GM11168 (cell line): ENCODE results near the gene LMTK2.

ENCODE experiments used
- in situ Hi-C: fragments of 300-500 bp; cut with MboI; formaldehyde crosslinking; loops from one replicate; pipeline ENCODE4 v1.12.0; 2022; ENCODE audit warnings: low sequenced_read_pairs; ENCODE audit not compliant: unreplicated experiment

The LMTK2 gene

DNA sequence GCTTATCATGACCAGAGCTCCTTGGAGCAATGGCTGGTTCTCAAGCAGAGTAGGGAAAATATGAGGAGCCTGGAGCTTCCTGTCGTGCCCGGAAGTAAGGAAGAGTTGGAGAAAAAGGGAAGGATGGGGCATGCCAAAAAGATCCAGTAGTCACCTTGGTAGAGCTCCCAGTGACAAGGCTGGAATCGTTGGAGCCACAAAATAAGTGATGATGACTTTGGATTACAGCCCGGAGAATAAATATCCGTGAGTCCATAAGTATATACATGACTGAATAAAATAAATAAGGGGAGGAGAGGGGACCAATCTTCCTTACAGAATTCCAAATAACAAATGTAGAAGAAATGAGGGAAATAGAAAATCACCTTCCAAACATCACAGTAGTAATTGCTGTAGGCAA, 29.3 kb downstream of the LMTK2 start:
- in situ Hi-C loops = no loop called here

GRCh38 chr7:98136423-98136822, 29.8 kb downstream of the LMTK2 start:
- in situ Hi-C loops = no loop called here

DNA sequence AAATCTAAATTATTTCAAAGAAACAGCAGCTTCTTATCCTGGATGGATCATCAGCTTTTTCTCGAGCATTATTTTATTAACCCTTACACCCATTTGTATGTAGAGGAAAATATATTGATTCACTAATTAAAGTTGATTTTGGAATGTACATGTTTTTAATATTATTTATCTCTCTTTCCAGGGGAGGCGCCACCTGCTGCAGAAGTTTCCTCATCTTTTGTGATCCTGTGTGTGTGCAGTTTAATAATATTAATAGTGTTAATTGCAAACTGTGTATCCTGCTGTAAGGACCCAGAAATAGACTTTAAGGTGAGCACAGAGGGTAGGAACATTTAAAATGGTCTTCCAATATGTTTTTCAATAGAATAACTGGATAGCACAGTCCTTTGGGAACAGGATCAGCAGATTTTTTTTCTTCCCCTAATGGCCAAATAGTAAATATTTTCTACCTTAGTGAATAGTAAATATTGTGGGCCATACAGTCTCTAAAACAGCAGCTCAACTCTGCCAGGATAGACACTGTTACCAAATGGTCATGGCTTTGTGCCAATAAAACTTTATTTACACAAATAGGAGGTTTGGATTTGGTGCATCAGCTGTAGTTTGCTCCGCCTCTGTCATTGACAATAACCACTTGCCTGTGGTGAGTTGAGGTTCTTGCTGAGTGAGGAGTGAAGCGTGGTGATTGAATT, 30.6 kb downstream of the LMTK2 start:
- in situ Hi-C loops = no loop called here

DNA sequence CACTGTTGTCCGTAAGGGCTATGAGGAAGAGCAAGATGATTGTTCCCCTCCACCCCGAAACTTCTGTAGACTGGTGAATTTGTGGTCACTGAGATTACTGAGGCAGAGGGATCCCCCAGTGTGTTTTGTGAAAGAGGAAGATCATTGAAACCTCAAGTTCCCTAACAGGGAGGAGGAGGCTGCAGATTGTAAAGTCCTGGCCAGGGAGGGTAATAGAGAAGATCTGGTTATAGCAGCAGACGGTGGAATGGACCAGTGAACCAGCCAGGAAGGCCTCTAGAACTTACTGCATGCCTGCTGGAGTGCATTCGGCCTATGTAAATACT, 31.1 kb downstream of the LMTK2 start:
- in situ Hi-C loops = no loop called here

DNA sequence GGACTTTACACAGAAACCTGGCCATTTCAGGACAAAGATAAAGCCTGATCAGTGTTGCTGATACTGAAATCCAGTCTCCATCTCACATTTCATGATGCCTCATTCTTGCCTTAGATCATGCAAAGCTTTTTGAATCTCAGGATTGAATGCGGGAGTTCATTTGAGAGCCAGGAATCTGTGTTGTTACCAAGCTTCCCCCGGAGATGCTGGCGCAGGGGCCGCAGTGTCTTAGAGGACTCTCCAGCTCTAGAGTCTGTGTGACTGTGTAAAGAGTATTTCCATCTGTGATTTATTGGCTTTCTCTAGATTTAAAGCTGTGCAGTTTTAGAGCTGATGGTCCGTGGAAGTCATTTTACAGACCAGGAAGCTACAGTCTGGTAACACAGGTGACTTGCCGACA, 32.0 kb downstream of the LMTK2 start:
- in situ Hi-C loops = no loop called here

- in situ Hi-C loops = no loop called here
These were observed 36.0 kb downstream of the LMTK2 start for GRCh38 chr7:98142658-98143057.

DNA sequence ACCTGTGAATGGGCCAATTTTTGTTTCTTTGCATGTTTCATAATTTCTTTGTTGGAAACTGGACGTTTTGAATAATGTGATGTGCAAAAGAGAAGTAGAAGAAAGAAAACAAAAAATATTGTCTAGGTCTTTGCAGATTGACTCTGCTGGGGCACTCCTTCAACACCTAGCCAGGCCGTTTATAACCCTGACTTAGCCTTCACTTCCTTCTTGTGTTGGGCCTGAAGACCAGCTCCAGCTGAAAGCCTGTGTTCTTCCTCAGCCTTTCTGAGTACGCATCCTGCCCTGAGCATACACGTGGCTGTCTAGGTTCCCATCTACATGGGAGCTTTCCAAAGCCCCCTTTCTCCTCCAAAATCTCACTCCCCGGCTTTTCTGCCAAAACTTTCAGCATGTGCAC, 41.9 kb downstream of the LMTK2 start:
- in situ Hi-C loops = no loop called here

GRCh38 chr7:98149116-98149692, 42.5 kb downstream of the LMTK2 start:
- in situ Hi-C loops = no loop called here

DNA sequence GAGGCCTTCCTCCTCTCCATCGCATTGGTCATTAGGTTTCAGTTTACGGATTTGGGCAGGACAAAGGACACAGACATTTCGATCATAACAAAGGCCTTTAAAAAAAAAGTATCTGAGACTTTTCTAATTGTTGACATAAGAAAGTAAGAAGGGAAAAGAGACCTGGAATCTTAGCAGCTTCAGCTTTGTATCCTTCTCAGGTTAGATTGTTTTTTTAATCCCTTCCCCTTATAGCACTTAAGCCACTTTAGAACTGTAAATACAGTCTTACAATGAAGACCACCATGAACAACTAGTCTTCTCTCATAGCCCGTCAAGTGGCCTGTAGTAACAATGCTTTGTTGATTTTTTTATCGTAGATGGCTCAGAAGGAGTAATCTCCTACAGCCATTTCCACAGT, 45.2 kb downstream of the LMTK2 start:
- in situ Hi-C loops = loop anchor here (10.0 kb wide), 1 partner anchor 127 kb away; no protein-coding TSS in a partner anchor

DNA sequence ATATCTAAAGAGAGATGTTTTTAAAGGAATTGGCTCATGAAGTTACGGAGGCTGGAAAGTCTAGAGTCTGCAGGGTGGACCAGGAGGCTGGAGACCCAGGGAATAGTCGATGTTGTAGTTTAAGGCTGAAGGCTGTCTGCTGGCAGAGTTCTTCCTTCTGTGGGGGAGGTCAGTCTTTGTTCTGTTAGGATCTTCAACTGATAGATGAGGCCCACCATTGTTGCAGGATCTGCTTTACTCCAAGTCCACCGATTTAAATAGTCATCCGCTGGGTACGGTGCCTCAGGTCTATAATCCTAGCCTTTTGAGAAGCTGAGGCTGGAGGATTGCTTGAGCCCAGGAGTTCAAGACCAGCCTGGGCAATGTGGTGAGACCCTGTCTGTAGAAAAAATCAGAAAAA, 50.0 kb downstream of the LMTK2 start:
- in situ Hi-C loops = loop anchor here (10.0 kb wide), 1 partner anchor 132 kb away; no protein-coding TSS in a partner anchor

DNA sequence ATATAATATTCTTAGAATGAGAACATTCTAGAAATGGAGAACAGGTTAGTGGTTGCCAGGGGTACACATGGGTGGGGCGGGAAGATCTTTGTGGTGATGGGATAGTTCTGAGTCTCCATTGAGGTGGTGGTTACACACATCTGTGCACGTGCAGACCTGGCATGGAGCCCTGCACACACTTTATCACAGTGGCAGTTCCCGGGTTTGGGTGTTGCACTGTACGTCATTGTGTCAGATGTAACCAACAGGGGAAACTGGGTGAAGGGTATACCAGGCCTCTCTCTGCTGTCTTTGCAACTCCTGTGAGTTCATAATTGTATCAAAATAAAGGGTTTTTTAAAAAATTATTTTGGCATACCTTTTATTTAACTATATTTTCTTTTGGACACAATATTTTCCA, 51.1 kb downstream of the LMTK2 start:
- in situ Hi-C loops = loop anchor here (10.0 kb wide), 1 partner anchor 133 kb away; no protein-coding TSS in a partner anchor

- in situ Hi-C loops = loop anchor here (5.0 kb wide), 1 partner anchor 50 kb away; no protein-coding TSS in a partner anchor
These were observed 56.1 kb downstream of the LMTK2 start for GRCh38 chr7:98162758-98163157.

DNA sequence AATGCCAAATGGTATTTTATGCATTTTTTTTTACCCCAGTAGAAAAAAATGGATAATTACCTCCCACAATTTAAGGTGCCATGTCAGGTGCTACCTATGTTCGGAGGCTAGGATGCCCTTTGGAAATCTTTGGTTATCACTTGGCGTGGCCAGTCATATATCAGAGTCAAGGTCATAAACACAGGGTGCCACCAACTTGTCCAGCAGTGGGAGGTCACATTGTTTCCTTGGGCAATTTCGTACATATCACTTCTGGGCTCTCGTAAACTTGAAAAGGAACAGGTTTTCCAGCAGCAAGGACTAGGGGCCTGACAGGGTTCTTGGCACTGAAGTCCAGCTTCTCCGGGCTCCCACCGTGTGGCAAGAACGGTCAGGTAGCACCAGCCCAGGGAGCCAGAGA, 56.6 kb downstream of the LMTK2 start:
- in situ Hi-C loops = loop anchor here (5.0 kb wide), 1 partner anchor 51 kb away; no protein-coding TSS in a partner anchor

GRCh38 chr7:98163704-98164494, 57.2 kb downstream of the LMTK2 start:
- in situ Hi-C loops = loop anchor here (5.0 kb wide), 1 partner anchor 52 kb away; no protein-coding TSS in a partner anchor

- in situ Hi-C loops = no loop called here
These were observed 59.4 kb downstream of the LMTK2 start for GRCh38 chr7:98165827-98166667.

DNA sequence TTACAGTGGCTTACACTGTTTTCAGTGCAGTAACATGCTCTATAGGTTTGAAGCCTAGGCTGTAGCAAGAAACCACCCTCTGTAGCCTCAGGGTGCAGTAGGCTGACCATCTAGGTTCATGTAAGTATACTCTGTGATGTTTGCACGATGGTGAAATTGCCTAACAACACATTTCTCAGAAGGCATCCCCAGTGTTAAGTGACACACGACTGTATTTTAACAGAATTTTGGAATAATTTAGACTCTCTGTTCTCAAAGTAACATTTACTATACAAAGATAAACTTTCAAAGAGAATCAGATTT, 60.0 kb downstream of the LMTK2 start:
- in situ Hi-C loops = no loop called here

DNA sequence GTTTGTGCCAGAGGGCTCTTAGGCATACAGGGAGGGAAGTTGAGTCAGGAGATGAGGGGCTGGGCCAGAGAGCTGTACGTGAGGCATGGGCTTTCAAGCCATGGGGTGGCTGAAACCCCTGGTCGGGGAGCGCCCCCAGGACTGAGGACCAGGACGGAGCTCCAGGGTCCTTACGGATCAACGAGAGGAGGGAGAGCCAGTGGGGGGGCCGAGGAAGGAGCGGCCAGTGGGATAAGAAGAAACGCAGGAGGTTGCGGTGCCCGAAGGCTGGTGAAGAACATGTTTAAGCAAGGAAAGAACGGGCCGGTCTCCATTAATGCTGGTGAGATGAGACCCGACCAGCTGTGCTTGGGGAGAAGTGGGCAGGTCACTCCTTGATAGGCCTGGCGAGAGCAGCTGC, 61.0 kb downstream of the LMTK2 start:
- in situ Hi-C loops = no loop called here

DNA sequence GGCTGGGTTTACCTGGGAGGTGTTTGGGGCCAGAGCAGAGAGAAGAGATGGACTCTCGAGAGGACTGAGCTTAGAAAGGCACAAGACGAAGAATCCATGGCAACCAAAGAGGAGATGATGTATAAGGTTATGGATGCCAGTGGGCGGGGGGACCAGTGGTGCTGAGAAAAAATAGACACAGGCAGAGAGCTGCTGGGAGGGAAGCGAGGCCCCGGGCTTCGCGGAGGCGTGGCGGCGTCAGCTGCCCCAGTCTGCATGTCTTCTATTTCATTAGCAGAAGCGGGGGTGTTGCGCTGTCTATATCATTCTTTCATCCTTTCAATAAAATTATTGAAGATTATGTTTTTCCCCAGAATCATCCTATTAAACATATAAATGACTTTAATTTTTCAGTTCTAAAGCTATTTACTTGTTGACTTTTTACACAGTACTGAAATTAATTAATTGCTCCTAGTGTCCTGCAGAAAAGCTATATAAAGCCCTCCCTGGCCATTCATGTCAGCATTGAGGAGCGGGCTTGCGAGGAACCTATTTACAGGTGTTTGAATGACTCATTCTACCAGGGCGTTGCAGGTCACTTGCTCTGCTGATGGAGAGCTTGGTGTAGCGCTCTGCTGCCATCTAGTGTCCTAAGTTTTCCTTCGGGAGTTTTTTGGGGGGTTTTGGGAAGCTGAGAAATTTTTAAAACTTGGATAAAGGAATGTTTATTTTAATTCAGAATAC, 61.7 kb downstream of the LMTK2 start:
- in situ Hi-C loops = no loop called here

DNA sequence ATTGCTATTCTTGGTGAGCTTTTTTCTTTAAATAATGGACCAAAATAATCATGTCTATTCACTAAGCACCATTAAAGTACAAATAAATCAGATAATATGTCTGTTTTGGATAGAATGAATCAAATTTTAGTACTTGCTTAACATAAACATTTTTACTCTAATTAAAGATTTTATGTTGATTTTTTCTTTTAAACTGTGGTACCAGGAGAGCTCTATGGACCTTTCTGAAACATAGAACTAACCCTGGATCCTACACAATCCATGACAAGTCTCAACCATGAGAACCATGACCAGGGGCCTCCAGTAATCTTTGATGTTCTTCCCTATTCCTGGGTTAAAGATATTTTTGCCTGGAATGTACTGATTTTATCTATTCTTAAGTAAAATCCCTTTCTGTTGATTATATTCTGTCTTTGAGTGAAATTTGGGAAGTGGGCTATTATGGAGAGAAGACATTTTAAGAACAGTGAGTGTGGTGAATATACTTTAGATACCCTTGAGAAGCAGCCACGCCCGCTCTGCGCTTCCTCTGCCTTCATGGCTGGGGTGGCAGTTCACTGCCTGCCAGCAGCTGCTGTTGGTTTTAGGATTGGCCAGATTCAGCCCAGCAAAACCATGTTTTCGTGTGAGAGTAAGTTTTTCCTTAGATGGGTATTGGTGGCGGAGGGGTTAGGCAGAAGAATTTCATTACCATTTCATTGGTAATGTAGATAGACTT, 62.4 kb downstream of the LMTK2 start:
- in situ Hi-C loops = no loop called here
